ENCODE data around the gene CFHR4. TPM values are rescaled to one million over a fixed set of nuclear protein-coding genes. Genes with fewer than 3 reads are reported as not detected.
"Not testable (repeated sequence)": the region's sequence is repeated elsewhere in the genome, so short reads cannot be mapped to it uniquely, and the experiment has no call there.

CFHR4 gene
- total RNA-seq, 4 donors from 2014 or later = not detected

- Histone ChIP-seq H3K4me3 (no peak overlapping the region), H3K9me3 (no peaks in the 10 kb centered on the region), H3K27me3 (peaks cover 21% of the 10 kb centered on the region), H3K27ac (no peak overlapping the region), H3K36me3 (no peaks in the 10 kb centered on the region), H3K4me1 (no peaks in the 10 kb centered on the region)
- no peak for TF ChIP-seq POLR2AphosphoS5 (IDR thresholded peaks at IDR 0.05)
- no peak for TF ChIP-seq POLR2A (IDR thresholded peaks at IDR 0.05)
- TF ChIP-seq EP300 (IDR thresholded peaks at IDR 0.05) = no peak
- no peak for ATAC-seq
- 68 to 71% methylated on average over 6 to 8 of the region's 8 CpGs for WGBS, 2 donors (ENCODE audit: low coverage in 1 of 2)
These were observed 8.5 kb downstream of the CFHR4 start for GRCh38 chr1:196896355-196896754.

GRCh38 chr1:196897158-196897828 is 9.4 kb downstream of the CFHR4 start:
- Histone ChIP-seq H3K27ac (no peak overlapping the region), H3K27me3 (peaks cover 21% of the 10 kb centered on the region), H3K4me3 (no peak overlapping the region), H3K36me3 (no peaks in the 10 kb centered on the region), H3K9me3 (no peaks in the 10 kb centered on the region), H3K4me1 (no peaks in the 10 kb centered on the region)
- no peak for ATAC-seq
- TF ChIP-seq POLR2AphosphoS5 (IDR thresholded peaks at IDR 0.05) = no peak
- no peak for TF ChIP-seq EP300 (IDR thresholded peaks at IDR 0.05)
- no peak for TF ChIP-seq CTCF (IDR thresholded peaks at IDR 0.05)
- TF ChIP-seq POLR2A (IDR thresholded peaks at IDR 0.05) = no peak
- WGBS, 2 donors (ENCODE audit: low coverage in 1 of 2) = 15 to 55% methylated on average over 11 to 16 of the region's 26 CpGs

- no peaks in the 10 kb centered on the region for H3K4me1 ChIP-seq
- TF ChIP-seq EP300 (IDR thresholded peaks at IDR 0.05) (no peak), POLR2AphosphoS5 (IDR thresholded peaks at IDR 0.05) (no peak), CTCF (IDR thresholded peaks at IDR 0.05) (no peak), POLR2A (IDR thresholded peaks at IDR 0.05) (no peak)
- no peaks in the 10 kb centered on the region for H3K36me3 ChIP-seq
- H3K4me3 ChIP-seq = no peak overlapping the region
- 80 to 81% methylated on average over 2 of the region's 2 CpGs for WGBS, 2 donors (ENCODE audit: low coverage in 1 of 2)
- no peaks in the 10 kb centered on the region for H3K9me3 ChIP-seq
- ATAC-seq = no peak
- no peak overlapping the region for H3K27ac ChIP-seq
- H3K27me3 ChIP-seq = peaks cover 16% of the 10 kb centered on the region
These were observed 14.5 kb downstream of the CFHR4 start for GRCh38 chr1:196902344-196902743.

GRCh38 chr1:196910215-196910614 is 22.4 kb downstream of the CFHR4 start:
- no peak for ATAC-seq
- Histone ChIP-seq H3K27ac (no peak overlapping the region), H3K27me3 (no peaks in the 10 kb centered on the region), H3K36me3 (no peaks in the 10 kb centered on the region), H3K4me3 (no peak overlapping the region), H3K9me3 (no peaks in the 10 kb centered on the region), H3K4me1 (no peaks in the 10 kb centered on the region)
- TF ChIP-seq POLR2AphosphoS5 (IDR thresholded peaks at IDR 0.05) = no peak
- TF ChIP-seq EP300 (IDR thresholded peaks at IDR 0.05) = no peak
- TF ChIP-seq CTCF (IDR thresholded peaks at IDR 0.05) = no peak
- TF ChIP-seq POLR2A (IDR thresholded peaks at IDR 0.05) = no peak
- 90 to 100% methylated on average over 2 of the region's 2 CpGs for WGBS, 2 donors (ENCODE audit: low coverage in 1 of 2)

GRCh38 chr1:196912283-196912682 is 24.4 kb downstream of the CFHR4 start:
- not testable (repeated sequence) for H3K27ac ChIP-seq, ATAC-seq, H3K27me3 ChIP-seq, H3K9me3 ChIP-seq, H3K4me3 ChIP-seq, H3K4me1 ChIP-seq, H3K36me3 ChIP-seq
- 47 to 60% methylated on average over 5 of the region's 5 CpGs for WGBS, 2 donors (ENCODE audit: low coverage in 1 of 2)

- not testable (repeated sequence) for H3K36me3 ChIP-seq, H3K4me1 ChIP-seq, H3K27ac ChIP-seq, H3K4me3 ChIP-seq, H3K27me3 ChIP-seq, ATAC-seq, H3K9me3 ChIP-seq
- 60 to 90% methylated on average over 1 of the region's 1 CpG for WGBS, 2 donors (ENCODE audit: low coverage in 1 of 2)
These were observed 39.0 kb downstream of the CFHR4 start for GRCh38 chr1:196926839-196927238.

GRCh38 chr1:196932853-196933252 is 45.0 kb downstream of the CFHR4 start:
- not testable (repeated sequence) for H3K27me3 ChIP-seq, H3K4me1 ChIP-seq, H3K36me3 ChIP-seq, H3K4me3 ChIP-seq, ATAC-seq, H3K9me3 ChIP-seq, H3K27ac ChIP-seq
- 90 to 94% methylated on average over 2 of the region's 2 CpGs for WGBS, 2 donors (ENCODE audit: low coverage in 1 of 2)

Data from gastroesophageal sphincter (tissue), 4 donors.